SK-N-MC (cell line): ENCODE data around the gene SCGB1C1.

Experiments used
- EZH2 ChIP-seq: fragments of 200-600 bp; sonication (generic); IDR thresholded peaks from one replicate; pipeline ENCODE4 v1.6.1; 2017; ENCODE audit warnings: antibody characterized with exemption
- POLR2AphosphoS5 ChIP-seq: IDR thresholded peaks from 2 replicates; pipeline ENCODE4 v1.6.1; 2012; ENCODE audit warnings: mild to moderate bottlenecking, low read depth, low read length, borderline replicate concordance

DNA sequence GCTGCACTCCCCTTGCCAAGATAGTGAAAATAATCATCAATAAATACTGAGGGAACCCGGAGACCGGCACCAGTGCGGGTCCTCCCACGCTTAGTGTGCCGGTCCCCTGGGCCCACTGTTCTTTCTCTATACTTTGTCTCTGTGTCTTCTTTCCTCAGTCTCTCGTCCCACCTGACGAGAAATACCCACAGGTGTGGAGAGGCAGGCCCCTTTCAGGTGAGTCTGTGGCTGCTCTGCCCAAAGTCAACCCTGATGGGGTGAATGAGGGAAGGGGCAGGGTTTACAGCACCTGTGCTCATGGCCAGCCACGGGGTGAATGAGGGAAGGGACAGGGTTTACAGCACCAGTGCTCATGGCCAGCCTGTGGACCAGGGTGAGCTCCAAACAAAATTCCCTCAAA, 9.6 kb downstream of the SCGB1C1 start:
- TF ChIP-seq POLR2AphosphoS5 = no peak
- TF ChIP-seq EZH2 = no peak
